HG03060 (cell line): ENCODE measurements around the gene MRPS6.

Experiments
- ATAC-seq: cut with Tn5 transposase; IDR thresholded peaks from one replicate; pipeline ENCODE4 v1.9.1; 2021; ENCODE audit warnings: low read depth, moderate number of reproducible peaks; ENCODE audit not compliant: unreplicated experiment

Gene MRPS6

GRCh38 chr21:34065027-34065426 lies 8.4 kb upstream of the MRPS6 start:
- ATAC-seq, result no peak

GRCh38 chr21:34071683-34072082 lies 1.7 kb upstream of the MRPS6 start:
- no peak for ATAC-seq

GRCh38 chr21:34072145-34073031 lies 990 bp upstream of the MRPS6 start:
- no peak for ATAC-seq

DNA sequence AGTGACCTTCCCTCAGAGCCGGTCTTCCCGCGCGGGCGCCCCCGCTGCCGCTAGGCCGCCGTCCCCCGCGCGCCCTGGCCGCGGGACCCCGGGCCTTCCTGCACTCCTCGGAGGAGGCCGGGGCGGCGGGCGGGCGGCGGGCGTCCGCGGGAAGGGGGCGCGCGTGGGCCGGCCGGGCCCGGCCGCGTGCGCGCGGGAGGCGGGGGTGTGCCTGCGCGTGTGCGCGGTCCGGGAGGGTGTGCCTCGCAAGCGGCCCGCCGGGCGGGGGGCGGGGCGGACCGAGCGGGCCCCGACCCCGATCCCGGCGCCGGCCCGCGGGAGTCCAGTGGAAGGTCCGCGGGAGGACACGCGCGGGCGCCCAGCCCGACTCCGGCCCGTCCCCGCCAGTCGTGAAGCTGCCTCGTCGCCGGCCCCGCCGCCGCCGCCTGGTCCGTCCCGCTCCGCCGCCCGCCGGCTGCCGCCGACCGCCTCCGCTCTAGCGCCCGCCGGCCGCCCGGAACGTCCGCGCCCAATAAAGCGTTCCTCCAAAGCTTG lies 438 bp downstream of the MRPS6 start:
- no peak for ATAC-seq

DNA sequence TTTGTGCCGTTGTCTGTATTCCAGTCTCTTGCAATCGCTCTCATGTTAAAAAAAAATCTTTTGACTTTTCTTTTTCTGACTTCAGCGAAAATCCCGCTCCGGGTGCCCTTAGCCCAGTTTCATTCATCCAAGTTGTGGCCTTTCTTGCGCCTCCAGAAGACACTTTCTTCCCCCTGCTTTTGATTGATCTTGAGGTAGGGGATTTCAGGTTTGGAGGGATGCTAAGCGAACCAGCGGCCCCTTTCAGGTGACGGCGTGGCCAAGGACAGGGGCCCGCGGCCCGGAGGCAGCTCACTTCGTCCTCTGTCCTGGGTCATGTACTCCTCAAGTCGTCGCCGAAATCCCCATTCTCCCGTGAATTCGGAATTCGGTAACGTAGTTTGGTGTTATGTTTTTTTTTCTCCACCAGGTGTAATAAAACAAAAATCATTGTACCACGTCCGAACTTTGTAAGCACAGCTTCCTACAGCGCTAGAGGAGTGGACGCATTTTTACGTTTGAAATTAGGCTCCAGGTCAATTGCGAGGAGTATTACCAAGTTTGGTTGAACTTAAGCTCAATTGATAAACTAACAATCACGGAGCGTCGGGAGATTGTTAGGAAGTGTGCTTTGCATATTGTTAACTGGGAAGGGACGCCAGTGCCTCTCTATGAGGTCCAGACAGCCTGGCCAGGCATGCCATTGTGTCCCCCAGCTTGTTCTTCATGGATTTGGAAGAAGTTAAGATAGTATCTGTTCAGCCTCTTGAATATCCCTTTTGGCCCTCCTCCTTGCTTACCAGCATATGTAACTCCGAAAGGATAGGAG lies 1.1 kb downstream of the MRPS6 start:
- no peak for ATAC-seq

- ATAC-seq, result no peak
These were observed 1.7 kb downstream of the MRPS6 start for GRCh38 chr21:34075091-34075425.

DNA sequence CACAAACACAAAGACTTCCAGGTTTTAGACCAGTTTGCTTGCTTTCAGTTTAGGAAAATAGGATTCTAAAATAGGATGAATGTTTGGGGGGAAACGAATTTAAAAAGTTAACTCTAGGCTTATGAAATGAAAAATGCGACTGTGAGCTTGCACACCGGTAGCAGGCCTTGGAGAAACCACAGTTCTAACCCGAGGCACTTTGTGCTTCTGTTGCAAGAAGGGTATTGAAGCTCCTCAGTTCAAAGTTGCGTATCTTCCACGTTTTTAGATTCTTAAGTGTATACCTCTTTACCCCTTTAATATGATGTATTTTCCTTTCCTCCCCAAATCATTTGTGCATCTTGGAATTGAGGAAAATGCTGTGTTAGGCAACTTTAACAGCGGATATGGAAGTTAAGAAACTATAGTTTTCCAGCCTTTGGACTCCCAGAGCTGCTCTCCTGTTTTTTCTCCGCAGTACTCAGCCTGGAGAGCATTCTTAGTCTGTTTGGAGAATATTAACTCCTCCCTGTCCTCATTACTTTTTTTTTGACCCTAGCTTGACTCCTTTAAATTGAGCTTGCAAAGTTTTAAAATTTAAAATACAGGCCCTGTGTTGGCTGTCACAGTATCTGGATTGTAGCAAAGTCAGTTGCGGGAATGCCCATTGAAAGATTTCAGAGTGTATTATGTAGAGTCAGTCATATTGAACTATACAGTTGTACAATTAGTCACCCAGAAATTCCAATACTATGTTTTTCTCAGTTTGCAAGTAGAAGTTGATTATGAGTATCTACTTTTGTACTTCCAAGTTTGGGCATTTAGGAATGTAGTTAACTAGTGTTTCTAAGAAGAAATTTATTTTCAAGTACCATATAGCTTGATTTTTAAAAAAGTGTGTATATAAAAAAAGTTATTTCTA lies 2.6 kb downstream of the MRPS6 start:
- ATAC-seq, result no peak

DNA sequence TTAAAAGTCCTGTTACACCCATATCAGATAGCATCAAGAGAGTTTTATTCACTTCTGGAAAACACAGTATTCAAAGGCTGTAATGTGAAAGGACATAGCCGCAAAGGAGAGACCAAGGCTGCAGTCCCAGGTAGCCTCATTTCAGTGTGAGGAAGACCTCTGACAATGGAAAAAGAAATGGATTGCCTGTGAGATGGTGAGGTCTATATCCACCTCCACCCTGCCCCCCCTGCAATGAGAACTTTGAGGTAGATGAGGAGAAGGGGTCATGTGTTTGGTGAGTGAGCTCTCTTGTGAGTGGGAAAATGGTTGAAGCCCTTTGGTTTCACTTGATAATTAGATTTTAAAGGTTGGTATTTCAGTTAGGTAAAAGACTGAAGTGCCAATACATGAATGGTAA lies 3.5 kb downstream of the MRPS6 start:
- ATAC-seq, result no peak

- no peak for ATAC-seq
These were observed 4.5 kb downstream of the MRPS6 start for GRCh38 chr21:34077888-34078287.

GRCh38 chr21:34078915-34079314 lies 5.5 kb downstream of the MRPS6 start:
- ATAC-seq, result no peak

- ATAC-seq, result no peak
These were observed 7.3 kb downstream of the MRPS6 start for GRCh38 chr21:34080710-34081109.

- ATAC-seq, result no peak
These were observed 9.4 kb downstream of the MRPS6 start for GRCh38 chr21:34082769-34083168.

DNA sequence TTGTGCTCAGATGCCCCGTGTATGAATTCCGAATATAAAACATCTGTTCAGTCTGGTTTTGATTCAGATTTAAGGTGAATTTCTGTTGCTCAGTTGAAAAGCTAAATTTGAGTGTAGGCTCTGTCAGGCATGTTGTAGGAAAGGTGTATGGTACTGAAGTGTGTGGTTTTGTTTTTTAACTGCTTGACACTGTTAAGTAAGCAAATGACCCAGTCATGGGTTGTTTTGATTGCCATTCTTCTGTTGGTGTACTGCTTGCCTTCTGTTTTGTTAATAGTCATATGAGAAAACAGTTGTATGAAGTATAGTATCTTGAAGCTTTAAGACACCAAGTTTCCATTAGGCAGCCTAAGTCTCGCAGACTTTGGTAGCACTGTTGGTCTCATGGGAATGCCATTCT lies 10.0 kb downstream of the MRPS6 start:
- no peak for ATAC-seq

- ATAC-seq, result no peak
These were observed 11.8 kb downstream of the MRPS6 start for GRCh38 chr21:34085129-34085528.

DNA sequence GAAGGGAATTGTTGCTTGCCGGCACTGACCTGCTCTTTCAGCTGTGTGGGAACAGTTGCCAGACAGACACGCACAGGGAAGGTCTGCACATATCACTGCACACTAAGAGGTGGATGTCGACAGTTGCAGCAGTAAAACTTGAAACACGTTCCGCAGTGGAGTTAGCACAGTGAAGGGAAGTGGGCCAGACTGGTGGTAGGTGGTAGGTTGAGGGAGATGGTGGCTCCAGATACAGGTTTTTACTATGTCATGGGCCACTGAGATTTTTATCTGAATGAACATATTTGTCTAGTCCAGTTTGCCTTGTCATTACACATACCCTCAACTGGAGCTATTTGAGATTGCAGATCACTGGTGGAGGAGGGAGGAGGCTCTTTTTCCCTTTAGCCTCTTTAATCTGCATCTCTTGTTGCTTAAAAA lies 13.5 kb downstream of the MRPS6 start:
- ATAC-seq, result no peak

- no peak for ATAC-seq
These were observed 15.4 kb downstream of the MRPS6 start for GRCh38 chr21:34088752-34089151.

GRCh38 chr21:34091032-34091431 lies 17.7 kb downstream of the MRPS6 start:
- no peak for ATAC-seq

GRCh38 chr21:34091607-34092006 lies 18.2 kb downstream of the MRPS6 start:
- no peak for ATAC-seq

- no peak for ATAC-seq
These were observed 19.0 kb downstream of the MRPS6 start for GRCh38 chr21:34092262-34092921.

DNA sequence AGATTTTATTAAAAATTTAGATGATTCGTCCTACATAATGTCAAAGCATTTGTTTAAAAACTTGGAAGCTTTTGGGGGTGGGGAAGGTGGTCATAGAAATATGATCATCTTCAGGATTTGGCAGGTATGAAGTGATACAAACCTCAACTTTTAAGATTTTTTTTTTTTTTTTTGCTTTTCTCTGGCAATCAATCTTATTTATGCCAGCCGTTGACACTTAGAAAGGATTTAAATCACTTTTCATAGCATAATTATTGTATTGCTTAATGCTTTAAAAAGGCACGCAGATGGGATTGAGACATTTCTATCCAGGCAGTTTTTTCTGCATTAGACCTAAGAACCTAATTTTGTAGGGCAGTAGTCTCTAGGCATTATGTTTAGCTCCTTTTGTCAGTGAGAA lies 19.7 kb downstream of the MRPS6 start:
- ATAC-seq, result no peak
